ENCODE data around the gene CUEDC1.

GRCh38 chr17:58001461-58002124 is 46.4 kb upstream of the CUEDC1 start:
- TF ChIP-seq, protein P1, sequence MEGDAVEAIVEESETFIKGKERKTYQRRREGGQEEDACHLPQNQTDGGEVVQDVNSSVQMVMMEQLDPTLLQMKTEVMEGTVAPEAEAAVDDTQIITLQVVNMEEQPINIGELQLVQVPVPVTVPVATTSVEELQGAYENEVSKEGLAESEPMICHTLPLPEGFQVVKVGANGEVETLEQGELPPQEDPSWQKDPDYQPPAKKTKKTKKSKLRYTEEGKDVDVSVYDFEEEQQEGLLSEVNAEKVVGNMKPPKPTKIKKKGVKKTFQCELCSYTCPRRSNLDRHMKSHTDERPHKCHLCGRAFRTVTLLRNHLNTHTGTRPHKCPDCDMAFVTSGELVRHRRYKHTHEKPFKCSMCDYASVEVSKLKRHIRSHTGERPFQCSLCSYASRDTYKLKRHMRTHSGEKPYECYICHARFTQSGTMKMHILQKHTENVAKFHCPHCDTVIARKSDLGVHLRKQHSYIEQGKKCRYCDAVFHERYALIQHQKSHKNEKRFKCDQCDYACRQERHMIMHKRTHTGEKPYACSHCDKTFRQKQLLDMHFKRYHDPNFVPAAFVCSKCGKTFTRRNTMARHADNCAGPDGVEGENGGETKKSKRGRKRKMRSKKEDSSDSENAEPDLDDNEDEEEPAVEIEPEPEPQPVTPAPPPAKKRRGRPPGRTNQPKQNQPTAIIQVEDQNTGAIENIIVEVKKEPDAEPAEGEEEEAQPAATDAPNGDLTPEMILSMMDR (IDR thresholded peaks at IDR 0.05) = no peak
- no peak for TF ChIP-seq POLR2A (IDR thresholded peaks at IDR 0.05)

Data from lower leg skin (tissue), 3 donors.